T follicular helper cell (primary cell): ENCODE measurements around the gene PPFIA4.

Source experiments
- DNase-seq: peaks from one replicate; pipeline ENCODE4 v3.0.0-alpha.2; 2020; ENCODE audit warnings: low read depth

PPFIA4 gene

GRCh38 chr1:203099805-203100515, 73.7 kb downstream of the PPFIA4 start:
- no peak for DNase-seq

- DNase-seq: no peak
Measured at GRCh38 chr1:203100516-203100869, 74.2 kb downstream of the PPFIA4 start.

- no peak for DNase-seq
Measured at GRCh38 chr1:203101813-203102634, 75.7 kb downstream of the PPFIA4 start.

GRCh38 chr1:203103216-203103615, 76.9 kb downstream of the PPFIA4 start:
- no peak for DNase-seq

- no peak for DNase-seq
Measured at GRCh38 chr1:203103829-203104495, 77.7 kb downstream of the PPFIA4 start.

GRCh38 chr1:203104789-203105390, 78.6 kb downstream of the PPFIA4 start:
- no peak for DNase-seq

- no peak for DNase-seq
Measured at GRCh38 chr1:203112475-203112874, 86.2 kb downstream of the PPFIA4 start.

- DNase-seq: no peak
Measured at GRCh38 chr1:203113308-203113707, 87.0 kb downstream of the PPFIA4 start.

- DNase-seq: no peak
Measured at GRCh38 chr1:203114202-203114601, 87.9 kb downstream of the PPFIA4 start.

GRCh38 chr1:203116091-203116820, 90.0 kb downstream of the PPFIA4 start:
- DNase-seq: no peak

- no peak for DNase-seq
Measured at GRCh38 chr1:203117611-203118575, 91.6 kb downstream of the PPFIA4 start.

GRCh38 chr1:203120325-203121153, 94.2 kb downstream of the PPFIA4 start:
- DNase-seq: no peak

- DNase-seq: no peak
Measured at GRCh38 chr1:203121186-203122015, 95.1 kb downstream of the PPFIA4 start.

- no peak for DNase-seq
Measured at GRCh38 chr1:203122159-203122558, 95.9 kb downstream of the PPFIA4 start.

GRCh38 chr1:203124011-203124410, 97.7 kb downstream of the PPFIA4 start:
- no peak for DNase-seq

- no peak for DNase-seq
Measured at GRCh38 chr1:203124546-203125317, 98.4 kb downstream of the PPFIA4 start.

GRCh38 chr1:203126151-203126865, 100.0 kb downstream of the PPFIA4 start:
- no peak for DNase-seq
